Erythroblast (primary cell): ENCODE data around the gene KIF21B.

Experiments
- DNase-seq, 2 experiments: peaks; one replicate each; lab custom pipeline; 2025; lab: John Stamatoyannopoulos, UW
- GATA1 ChIP-seq: IDR thresholded peaks from 2 replicates; pipeline ENCODE4 v1.6.1; 2011; ENCODE audit warnings: low read depth, mild to moderate bottlenecking, control low read depth, low read length, moderate library complexity
- POLR2A ChIP-seq: IDR thresholded peaks from 2 replicates; pipeline ENCODE4 v1.6.1; 2011; ENCODE audit warnings: mild to moderate bottlenecking, low read length

KIF21B gene

GRCh38 chr1:201059871-201060555 lies 36.5 kb upstream of the KIF21B start:
- TF ChIP-seq POLR2A (no peak), GATA1 (no peak)
- no peak for DNase-seq

- no peak for DNase-seq
- TF ChIP-seq GATA1 (no peak), POLR2A (no peak)
Measured at GRCh38 chr1:201059401-201059800, 35.9 kb upstream of the KIF21B start.

GRCh38 chr1:201054091-201054543 lies 30.6 kb upstream of the KIF21B start:
- TF ChIP-seq GATA1 (no peak), POLR2A (no peak)
- no peak for DNase-seq

GRCh38 chr1:201053155-201053860 lies 29.8 kb upstream of the KIF21B start:
- DNase-seq = no peak
- no peak for TF ChIP-seq POLR2A
- no peak for TF ChIP-seq GATA1

- TF ChIP-seq POLR2A = no peak
- TF ChIP-seq GATA1 = no peak
- no peak for DNase-seq
Measured at GRCh38 chr1:201051399-201051798, 27.9 kb upstream of the KIF21B start.

- TF ChIP-seq POLR2A = no peak
- TF ChIP-seq GATA1 = no peak
- DNase-seq = no peak
Measured at GRCh38 chr1:201050515-201051277, 27.2 kb upstream of the KIF21B start.

GRCh38 chr1:201049248-201049831 lies 25.8 kb upstream of the KIF21B start:
- TF ChIP-seq GATA1 (no peak), POLR2A (no peak)
- no peak for DNase-seq

GRCh38 chr1:201048521-201048920 lies 25.0 kb upstream of the KIF21B start:
- no peak for DNase-seq
- no peak for TF ChIP-seq POLR2A
- TF ChIP-seq GATA1 = no peak

- no peak for DNase-seq
- TF ChIP-seq GATA1 (no peak), POLR2A (no peak)
Measured at GRCh38 chr1:201044119-201044518, 20.6 kb upstream of the KIF21B start.

- peak; percentile 38 to 56 for DNase-seq
- no peak for TF ChIP-seq GATA1
- TF ChIP-seq POLR2A = no peak
Measured at GRCh38 chr1:201042779-201043461, 19.4 kb upstream of the KIF21B start.

GRCh38 chr1:201041011-201041410 lies 17.5 kb upstream of the KIF21B start:
- no peak for DNase-seq
- TF ChIP-seq POLR2A (no peak), GATA1 (no peak)

- DNase-seq = no peak
- TF ChIP-seq GATA1 (no peak), POLR2A (no peak)
Measured at GRCh38 chr1:201039876-201040275, 16.4 kb upstream of the KIF21B start.

- TF ChIP-seq GATA1 = no peak
- no peak for TF ChIP-seq POLR2A
- no peak for DNase-seq
Measured at GRCh38 chr1:201039418-201039817, 15.9 kb upstream of the KIF21B start.
